ENCODE measurements around the gene PEX5L. TPM values are rescaled to one million over a fixed set of nuclear protein-coding genes. Genes with fewer than 3 reads are reported as not detected.

The PEX5L gene
- total and polyA plus RNA-seq, 2 donors (not counting 1 experiment from before 2014, with no cell fraction given) = 0.52 to 5.9 TPM

- DNase-seq (ENCODE audit: low read depth in 2 of 2) = no peak
These were observed 271.3 kb downstream of the PEX5L start for GRCh38 chr3:179765396-179765795.

GRCh38 chr3:179760944-179761343, 275.8 kb downstream of the PEX5L start:
- no peak for TF ChIP-seq EZH2 (IDR thresholded peaks at IDR 0.05; ENCODE audit: low read length, missing control alignments)
- no peak for TF ChIP-seq CTCF (conservative IDR thresholded peaks at IDR 0.05 in 1 of 2, IDR thresholded peaks at IDR 0.05 in 1 of 2; ENCODE audit: low read depth in 1 of 2, low read length in 2 of 2)
- Histone ChIP-seq H3K9me3 (ENCODE audit: control insufficient read depth, insufficient read depth, low read depth, low read length) (no peaks in the 10 kb centered on the region), H3K79me2 (ENCODE audit: control insufficient read depth, insufficient read depth, low read length) (no peaks in the 10 kb centered on the region), H3K36me3 (ENCODE audit: control insufficient read depth, insufficient read depth, low read length) (no peaks in the 10 kb centered on the region), H3K4me3 (replicated peaks in 1 of 4; ENCODE audit: control extremely low read depth in 1 of 4, insufficient read depth in 1 of 4, low read depth in 3 of 4, low read length in 4 of 4) (no peak overlapping the region), H3K4me2 (ENCODE audit: extremely low read depth, insufficient read depth, low read length) (no peak overlapping the region), H3K4me1 (ENCODE audit: control insufficient read depth, extremely low read depth, insufficient read depth, low read length) (no peaks in the 10 kb centered on the region), H3K27ac (ENCODE audit: insufficient read depth, low read length) (no peak overlapping the region), H3K27me3 (ENCODE audit: control insufficient read depth, insufficient read depth, low read length) (no peaks in the 10 kb centered on the region), H2AFZ (ENCODE audit: low read length) (no peak overlapping the region), H3K9ac (ENCODE audit: insufficient read depth, low read length) (no peak overlapping the region), H4K20me1 (ENCODE audit: control insufficient read depth, extremely low read depth, insufficient read depth, low read length) (no peaks in the 10 kb centered on the region)
- peak; percentile 67 to 74 for DNase-seq (ENCODE audit: low read depth in 2 of 2)

More at GRCh38 chr3:179765396-179765795, 271.3 kb downstream of the PEX5L start:
- H3K36me3 ChIP-seq (ENCODE audit: control insufficient read depth, insufficient read depth, low read length) = no peaks in the 10 kb centered on the region
- no peak overlapping the region for H3K9ac ChIP-seq (ENCODE audit: insufficient read depth, low read length)
- H3K4me3 ChIP-seq (replicated peaks in 1 of 4; ENCODE audit: control extremely low read depth in 1 of 4, insufficient read depth in 1 of 4, low read depth in 3 of 4, low read length in 4 of 4) = no peak overlapping the region
- H3K4me2 ChIP-seq (ENCODE audit: extremely low read depth, insufficient read depth, low read length) = no peak overlapping the region
- no peak for TF ChIP-seq EZH2 (IDR thresholded peaks at IDR 0.05; ENCODE audit: low read length, missing control alignments)
- no peak for TF ChIP-seq CTCF (conservative IDR thresholded peaks at IDR 0.05 in 1 of 2, IDR thresholded peaks at IDR 0.05 in 1 of 2; ENCODE audit: low read depth in 1 of 2, low read length in 2 of 2)
- H3K4me1 ChIP-seq (ENCODE audit: control insufficient read depth, extremely low read depth, insufficient read depth, low read length) = no peaks in the 10 kb centered on the region
- H3K9me3 ChIP-seq (ENCODE audit: control insufficient read depth, insufficient read depth, low read depth, low read length) = no peaks in the 10 kb centered on the region
- no peaks in the 10 kb centered on the region for H3K79me2 ChIP-seq (ENCODE audit: control insufficient read depth, insufficient read depth, low read length)
- no peaks in the 10 kb centered on the region for H4K20me1 ChIP-seq (ENCODE audit: control insufficient read depth, extremely low read depth, insufficient read depth, low read length)
- no peak overlapping the region for H3K27ac ChIP-seq (ENCODE audit: insufficient read depth, low read length)
- H2AFZ ChIP-seq (ENCODE audit: low read length) = no peak overlapping the region
- H3K27me3 ChIP-seq (ENCODE audit: control insufficient read depth, insufficient read depth, low read length) = no peaks in the 10 kb centered on the region

- Histone ChIP-seq H3K4me1 (ENCODE audit: control insufficient read depth, extremely low read depth, insufficient read depth, low read length) (no peaks in the 10 kb centered on the region), H3K36me3 (ENCODE audit: control insufficient read depth, insufficient read depth, low read length) (peaks cover 1% of the 10 kb centered on the region), H3K27ac (ENCODE audit: insufficient read depth, low read length) (no peak overlapping the region), H3K9ac (ENCODE audit: insufficient read depth, low read length) (no peak overlapping the region), H3K4me2 (ENCODE audit: extremely low read depth, insufficient read depth, low read length) (no peak overlapping the region), H3K9me3 (ENCODE audit: control insufficient read depth, insufficient read depth, low read depth, low read length) (no peaks in the 10 kb centered on the region), H3K27me3 (ENCODE audit: control insufficient read depth, insufficient read depth, low read length) (no peaks in the 10 kb centered on the region), H3K79me2 (ENCODE audit: control insufficient read depth, insufficient read depth, low read length) (no peaks in the 10 kb centered on the region), H3K4me3 (replicated peaks in 1 of 4; ENCODE audit: control extremely low read depth in 1 of 4, insufficient read depth in 1 of 4, low read depth in 3 of 4, low read length in 4 of 4) (no peak overlapping the region), H2AFZ (ENCODE audit: low read length) (no peak overlapping the region), H4K20me1 (ENCODE audit: control insufficient read depth, extremely low read depth, insufficient read depth, low read length) (no peaks in the 10 kb centered on the region)
- DNase-seq (ENCODE audit: low read depth in 2 of 2) = peak; percentile 13 to 38
- peak; percentile 75 to 82 for TF ChIP-seq CTCF (conservative IDR thresholded peaks at IDR 0.05 in 1 of 2, IDR thresholded peaks at IDR 0.05 in 1 of 2; ENCODE audit: low read depth in 1 of 2, low read length in 2 of 2)
- TF ChIP-seq EZH2 (IDR thresholded peaks at IDR 0.05; ENCODE audit: low read length, missing control alignments) = no peak
These were observed 285.9 kb downstream of the PEX5L start for GRCh38 chr3:179750720-179751328.

Data from fibroblast of lung (primary cell).